Left kidney (tissue), 2 donors: ENCODE results near the gene EVX2. TPM values are rescaled to one million over a fixed set of nuclear protein-coding genes. Genes with fewer than 3 reads are reported as not detected.

Experiments used
- DNase-seq: peaks from one replicate; pipeline ENCODE4 v3.0.0-alpha.2; 2013
- polyA plus RNA-seq: library from polyadenylated mRNA; unstranded; fragments of 120-200 nt; gene quantifications from one replicate; pipeline ENCODE4 v1.2.1, GENCODE V29; 2013; ENCODE audit not compliant: insufficient read length

EVX2 gene
- polyA plus RNA-seq, 1 donor: not detected

DNA sequence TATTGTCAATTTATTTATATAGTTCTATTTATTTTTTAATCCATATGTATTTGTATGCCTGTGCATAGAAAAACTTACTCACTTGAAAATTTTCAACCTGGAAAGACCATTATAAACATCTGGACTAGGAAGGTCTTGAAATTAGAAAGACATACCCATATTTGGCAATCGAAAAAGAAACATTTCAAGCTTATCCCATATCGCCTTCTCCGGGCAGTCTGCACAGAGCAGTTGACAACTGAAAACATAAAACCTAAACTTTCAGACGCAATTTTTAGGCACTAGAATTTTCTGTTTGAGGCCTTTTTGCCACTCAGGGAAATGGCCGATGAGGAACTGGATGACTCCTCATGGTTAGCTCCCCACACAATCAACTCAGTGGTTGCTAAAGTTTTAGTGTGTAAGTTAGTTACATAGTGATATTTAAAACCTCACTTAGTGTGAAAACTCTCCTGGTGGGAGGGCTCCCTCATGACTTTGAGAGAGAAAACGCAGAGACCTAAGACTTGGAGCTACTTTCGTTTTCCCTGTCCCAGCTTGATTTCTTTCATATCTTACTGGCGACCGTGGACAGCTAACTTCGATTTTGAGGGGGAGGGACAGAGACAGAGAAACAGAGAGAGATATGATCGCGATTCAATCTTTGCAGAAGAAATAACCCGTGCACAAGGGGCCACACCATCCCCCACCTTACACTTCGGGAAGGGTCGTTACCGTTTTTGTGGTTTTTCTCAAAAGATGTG is 12.7 kb upstream of the EVX2 start:
- no peak for DNase-seq

DNA sequence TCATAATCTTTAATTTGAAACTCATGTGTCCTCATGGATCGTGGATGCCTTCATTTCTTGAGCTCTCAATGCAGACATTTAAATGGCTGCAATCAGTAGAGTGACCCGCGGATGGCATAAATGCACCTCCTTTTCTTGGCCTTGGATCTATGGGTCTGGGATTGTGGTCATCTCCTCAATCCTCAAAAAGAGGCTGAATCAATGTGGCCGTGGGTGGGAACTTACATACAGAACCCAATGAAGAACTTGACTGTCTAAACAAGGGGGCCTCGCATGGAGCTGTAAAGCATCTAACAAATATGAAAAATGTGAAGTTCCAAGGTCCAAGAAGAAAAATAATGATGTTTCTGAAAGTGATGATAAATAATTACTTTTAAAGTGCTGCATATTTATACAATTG is 11.7 kb upstream of the EVX2 start:
- DNase-seq: no peak

DNA sequence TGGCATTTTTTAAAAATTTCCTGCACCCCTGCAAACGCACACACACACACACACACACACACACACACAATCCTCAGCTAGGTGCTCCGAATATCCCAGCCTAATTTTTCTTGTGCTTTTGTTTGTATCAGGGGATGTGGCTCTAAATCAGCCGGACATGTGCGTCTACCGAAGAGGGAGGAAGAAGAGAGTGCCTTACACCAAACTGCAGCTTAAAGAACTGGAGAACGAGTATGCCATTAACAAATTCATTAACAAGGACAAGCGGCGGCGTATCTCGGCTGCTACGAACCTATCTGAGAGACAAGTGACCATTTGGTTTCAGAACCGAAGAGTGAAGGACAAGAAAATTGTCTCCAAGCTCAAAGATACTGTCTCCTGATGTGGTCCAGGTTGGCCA is 10.6 kb upstream of the EVX2 start:
- no peak for DNase-seq

DNA sequence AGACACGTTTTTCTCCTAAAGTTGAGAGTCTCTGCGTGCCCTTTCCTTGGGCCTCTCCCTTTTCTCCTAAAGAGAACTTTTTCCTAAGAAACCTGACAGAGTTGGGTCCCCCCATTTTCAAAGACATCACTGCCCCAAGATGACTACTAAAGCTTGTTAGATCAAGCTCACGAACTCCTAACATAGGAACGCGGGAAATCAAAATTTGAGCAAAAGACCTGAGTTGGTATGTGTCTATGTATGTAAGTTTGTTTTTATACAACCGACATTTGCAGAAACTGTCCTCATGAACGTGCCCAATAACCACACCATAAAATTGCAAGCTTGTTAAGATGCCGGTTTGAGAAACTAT is 10.1 kb upstream of the EVX2 start:
- DNase-seq: no peak

DNA sequence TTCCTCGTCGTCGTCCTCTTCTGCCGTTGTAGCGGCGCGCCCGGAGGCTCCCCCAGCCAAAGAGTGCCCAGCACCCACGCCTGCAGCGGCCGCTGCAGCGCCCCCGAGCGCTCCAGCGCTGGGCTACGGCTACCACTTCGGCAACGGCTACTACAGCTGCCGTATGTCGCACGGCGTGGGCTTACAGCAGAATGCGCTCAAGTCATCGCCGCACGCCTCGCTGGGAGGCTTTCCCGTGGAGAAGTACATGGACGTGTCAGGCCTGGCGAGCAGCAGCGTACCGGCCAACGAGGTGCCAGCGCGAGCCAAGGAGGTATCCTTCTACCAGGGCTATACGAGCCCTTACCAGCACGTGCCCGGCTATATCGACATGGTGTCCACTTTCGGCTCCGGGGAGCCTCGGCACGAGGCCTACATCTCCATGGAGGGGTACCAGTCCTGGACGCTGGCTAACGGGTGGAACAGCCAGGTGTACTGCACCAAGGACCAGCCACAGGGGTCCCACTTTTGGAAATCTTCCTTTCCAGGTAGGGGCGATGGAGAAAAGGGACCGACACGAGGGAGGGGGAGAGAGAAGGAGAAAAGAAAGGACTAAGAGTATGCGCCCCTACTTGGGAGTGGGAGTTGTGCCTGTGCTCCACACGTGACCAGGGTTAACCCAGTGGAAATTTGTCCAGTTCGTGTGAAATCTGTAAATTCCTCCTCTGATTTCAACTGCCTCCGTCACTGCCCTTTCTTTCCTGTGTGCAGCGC is 9.6 kb upstream of the EVX2 start:
- DNase-seq: no peak

DNA sequence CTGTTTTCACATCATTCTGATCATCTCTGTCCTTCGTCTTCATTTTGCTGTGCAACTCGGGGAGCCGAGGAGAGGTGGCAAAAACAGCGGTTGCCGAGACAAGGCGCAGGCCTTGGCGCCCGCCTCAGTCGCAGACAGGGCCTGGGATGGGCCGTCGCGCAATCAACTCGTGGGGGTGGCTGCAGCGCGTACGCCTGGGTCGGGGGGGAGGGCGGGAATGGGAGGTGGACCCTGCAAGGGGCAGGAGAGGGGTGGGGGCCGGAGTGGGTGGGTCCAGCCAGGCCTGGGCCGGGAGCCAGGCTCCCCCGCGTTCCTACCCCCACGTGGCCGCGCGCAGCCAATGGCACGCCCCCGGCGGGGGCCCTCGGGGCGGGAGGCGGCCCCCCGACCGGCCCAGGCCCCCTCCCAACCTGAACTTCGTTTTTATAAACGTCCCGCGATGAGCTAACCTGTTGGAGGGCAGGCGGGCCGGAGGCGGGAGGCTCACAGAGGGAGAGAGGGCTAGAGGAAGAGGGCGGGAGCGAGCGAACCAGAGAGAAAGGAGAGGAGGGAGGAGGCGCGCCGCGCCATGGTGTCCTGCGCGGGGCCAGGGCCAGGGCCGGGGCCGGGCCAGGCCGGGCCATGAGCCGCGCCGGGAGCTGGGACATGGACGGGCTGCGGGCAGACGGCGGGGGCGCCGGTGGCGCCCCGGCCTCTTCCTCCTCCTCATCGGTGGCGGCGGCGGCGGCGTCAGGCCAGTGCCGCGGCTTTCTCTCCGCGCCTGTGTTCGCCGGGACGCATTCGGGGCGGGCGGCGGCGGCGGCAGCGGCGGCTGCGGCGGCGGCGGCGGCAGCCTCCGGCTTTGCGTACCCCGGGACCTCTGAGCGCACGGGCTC is 8.7 kb upstream of the EVX2 start, which contains the start of gene HOXD13:
Gene HOXD13, plus strand, starts transcription at position 452 of the 875 bp plus-strand sequence. Its CDS starts 170 bp downstream, at position 622.
- DNase-seq: no peak

DNA sequence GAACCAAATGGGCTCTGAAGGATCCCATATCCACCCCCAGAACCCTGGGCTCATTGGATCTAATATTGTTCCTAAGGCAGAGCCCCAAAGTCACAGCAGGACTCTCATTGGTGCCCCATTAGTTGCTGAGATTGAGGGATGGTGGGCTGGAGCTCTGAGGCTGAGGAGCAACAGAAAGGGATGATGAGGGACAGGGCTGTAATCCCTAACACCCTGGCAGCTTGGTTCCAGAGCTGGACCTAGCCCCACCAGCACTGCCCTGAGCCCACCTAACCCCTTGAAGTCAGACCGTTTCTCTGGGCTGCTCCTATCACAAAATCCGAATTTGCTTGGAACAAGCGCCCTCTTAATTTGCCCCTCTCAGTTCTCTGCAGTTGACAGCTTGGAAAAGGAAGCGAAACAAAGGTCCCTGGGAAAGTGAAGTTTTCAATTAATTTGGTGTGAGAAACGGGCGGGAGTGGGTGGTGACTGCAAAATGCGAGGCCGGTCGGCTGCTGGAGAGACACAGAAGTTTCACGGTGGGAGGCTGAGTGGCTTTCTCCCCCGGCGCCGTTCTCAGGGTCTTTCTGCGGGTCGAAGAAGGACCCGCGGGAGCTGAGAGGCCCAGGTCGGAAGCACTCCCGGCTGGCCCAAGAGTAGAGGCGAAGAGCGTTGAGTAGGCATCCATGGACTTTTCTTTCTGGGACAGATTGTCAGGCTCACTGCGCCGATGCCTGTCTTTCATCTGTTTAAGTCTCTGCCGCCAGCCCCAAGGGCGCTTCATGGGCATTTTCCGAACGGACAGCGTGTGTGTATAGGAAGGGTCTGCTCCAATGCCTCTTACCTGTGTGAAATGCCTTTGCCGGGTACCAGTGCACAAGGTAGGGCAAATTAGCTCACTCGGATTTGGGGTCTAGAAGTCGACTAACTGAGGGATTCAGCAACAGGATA is 7.8 kb upstream of the EVX2 start:
- DNase-seq: no peak

DNA sequence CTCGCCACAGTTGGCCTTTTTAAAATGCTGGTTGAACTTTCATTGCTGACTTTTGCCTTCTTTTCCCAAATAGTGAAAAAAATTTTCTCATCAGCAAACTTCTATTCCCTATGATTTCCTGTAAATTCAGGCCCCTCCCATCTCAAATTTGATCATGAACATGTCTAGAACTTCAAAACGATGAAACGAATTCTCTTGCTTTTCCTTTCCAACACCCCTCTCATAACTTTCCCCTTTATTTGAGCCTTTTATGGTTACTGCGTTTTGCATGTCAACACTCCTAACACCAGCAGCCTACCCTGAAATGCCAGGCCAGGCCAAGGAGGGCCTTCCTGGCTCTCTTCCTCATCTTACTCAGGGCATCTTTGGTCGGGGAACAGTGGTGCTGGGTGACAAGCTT is 7.1 kb upstream of the EVX2 start:
- DNase-seq: no peak

DNA sequence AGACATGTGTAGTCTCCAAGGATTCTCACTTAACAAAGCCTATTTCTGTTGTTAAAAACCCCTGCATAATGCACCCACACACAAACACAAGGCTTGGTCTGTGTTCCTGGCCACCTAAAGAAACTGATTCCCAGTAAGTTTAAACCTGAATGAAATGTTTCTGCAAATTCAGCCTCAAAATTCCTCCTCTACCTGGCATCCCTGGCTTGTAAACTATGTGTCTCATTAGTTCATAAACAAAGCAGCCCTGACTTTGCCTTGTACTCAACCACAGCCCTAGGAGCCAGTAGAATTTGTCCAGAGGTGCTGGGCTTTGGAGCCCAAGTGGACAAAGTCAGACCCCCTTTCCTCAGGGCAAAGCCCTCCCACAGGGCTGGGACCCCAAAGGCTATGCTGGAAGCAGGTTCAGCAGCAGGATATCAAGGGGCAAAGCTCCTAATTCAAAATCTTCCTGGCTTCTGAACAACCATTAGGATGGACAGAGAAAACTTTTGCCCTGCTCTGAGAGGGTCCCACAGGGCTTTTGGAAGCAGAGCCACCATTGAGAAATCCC is 6.2 kb upstream of the EVX2 start:
- no peak for DNase-seq

DNA sequence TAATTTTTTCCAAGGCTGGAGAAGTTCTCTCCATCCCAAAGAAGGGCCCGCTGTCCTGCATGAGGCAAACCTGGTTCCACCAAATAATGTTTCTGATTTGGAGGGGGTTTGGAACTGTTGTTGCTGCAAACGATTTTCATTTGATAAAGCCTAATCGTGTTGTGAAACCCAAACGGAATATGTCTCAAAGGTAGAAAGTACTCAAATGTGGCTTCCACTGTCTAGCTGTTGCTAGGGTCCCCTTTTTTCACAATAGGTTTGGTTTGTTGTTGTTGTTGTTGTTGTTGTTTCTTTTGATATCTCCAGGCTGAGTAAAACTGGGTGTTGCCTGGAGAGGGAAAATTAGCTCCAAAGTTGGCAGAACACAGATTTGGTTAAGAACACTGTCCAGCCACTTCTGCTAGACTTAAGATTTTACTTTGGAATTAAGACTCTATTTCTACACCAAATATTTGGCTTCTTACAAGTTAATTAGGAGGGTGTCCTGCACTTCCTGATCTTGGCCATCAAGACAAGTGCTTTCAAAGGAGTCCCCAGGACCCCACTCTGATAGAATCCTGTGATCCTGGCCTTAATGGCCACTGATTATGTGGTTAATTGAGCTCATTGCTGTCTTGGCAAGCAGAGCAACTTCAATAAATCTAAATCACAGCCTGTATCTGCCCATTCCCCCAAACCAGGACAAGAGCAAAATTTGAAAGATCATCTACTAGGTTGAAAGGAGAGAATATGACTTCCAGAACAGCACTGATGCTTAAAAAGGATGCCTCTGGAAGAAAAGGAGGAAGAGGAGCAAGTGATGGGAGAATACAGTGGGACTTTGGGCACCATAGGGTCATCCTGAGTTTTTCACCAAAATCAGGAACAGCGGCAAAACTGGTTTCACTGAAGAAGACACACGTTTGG is 5.4 kb upstream of the EVX2 start:
- DNase-seq: no peak

DNA sequence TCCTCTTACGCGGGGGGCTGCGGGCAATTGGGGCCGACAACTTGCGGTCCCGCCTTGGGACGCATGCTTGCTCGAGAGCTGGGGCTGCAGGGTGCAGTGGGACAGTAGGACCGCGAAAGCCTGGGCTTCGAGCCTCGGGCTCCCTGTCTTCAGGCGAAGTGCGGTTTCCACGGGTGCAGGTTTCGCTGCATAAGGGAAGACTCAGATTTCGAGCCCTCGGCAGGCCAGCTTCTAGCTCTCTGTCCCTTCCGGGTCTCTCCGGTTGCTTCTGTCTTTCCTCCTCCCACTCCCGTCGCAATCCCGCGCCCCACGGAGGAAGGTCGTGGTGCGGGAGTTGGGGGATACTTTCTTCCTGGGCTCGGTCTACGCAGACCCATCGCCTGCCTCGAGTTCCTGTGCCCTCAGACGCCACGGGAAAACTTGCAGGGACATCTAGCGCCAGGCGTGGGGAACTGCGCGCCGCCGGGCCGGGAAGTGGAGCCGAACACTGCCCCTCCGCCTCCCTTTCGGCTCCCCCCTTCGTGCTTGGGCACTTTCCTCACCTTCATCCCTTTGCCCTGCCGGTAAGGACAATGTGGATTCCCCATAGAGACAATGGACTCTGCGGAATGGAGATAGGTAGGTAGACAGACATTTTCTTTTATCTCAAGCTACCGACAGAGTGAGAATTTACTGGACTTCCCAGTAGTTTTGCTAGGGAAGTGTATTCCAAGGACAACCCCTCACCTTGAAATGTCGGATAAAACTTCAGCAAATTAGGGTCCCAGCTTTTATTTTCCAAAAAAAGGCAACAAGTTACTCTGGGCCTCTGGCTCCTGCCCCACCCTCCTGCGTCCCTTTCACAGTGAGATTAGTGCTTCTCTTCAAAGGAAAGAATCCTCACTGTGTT is 4.5 kb upstream of the EVX2 start:
- DNase-seq: no peak

DNA sequence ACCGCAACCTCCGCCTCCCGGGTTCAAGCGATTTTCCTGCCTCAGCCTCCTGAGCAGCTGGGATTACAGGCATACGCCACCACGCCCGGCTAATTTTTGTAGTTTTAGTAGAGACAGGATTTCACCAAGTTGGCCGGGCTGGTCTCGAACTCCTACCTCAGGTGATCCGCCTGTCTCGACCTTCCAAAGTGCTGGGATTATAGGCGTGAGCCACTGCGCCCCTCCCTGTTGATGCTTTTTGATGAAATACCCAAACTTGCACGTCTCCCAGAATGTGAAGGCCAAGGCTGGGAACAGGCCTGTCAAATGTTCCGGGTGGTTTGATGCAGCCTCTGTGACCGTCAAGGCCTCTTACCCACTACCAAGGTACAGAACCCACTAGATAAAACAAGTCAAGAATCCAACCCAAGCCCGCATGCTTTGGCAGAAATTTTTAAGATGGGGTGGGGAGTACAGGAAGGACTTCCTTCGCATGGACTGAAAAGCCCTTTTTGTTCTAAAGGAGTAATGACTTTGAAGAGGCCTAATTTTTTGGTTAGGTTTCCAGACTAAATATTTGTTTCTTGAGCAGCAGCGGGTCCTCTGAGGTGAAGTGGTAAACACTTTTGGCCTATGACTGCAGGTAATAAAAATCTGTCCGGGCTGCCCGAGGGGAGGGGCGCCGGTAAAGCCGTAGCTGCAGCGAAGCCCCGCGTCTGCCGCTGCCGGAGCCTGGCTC is 3.7 kb upstream of the EVX2 start:
- no peak for DNase-seq

DNA sequence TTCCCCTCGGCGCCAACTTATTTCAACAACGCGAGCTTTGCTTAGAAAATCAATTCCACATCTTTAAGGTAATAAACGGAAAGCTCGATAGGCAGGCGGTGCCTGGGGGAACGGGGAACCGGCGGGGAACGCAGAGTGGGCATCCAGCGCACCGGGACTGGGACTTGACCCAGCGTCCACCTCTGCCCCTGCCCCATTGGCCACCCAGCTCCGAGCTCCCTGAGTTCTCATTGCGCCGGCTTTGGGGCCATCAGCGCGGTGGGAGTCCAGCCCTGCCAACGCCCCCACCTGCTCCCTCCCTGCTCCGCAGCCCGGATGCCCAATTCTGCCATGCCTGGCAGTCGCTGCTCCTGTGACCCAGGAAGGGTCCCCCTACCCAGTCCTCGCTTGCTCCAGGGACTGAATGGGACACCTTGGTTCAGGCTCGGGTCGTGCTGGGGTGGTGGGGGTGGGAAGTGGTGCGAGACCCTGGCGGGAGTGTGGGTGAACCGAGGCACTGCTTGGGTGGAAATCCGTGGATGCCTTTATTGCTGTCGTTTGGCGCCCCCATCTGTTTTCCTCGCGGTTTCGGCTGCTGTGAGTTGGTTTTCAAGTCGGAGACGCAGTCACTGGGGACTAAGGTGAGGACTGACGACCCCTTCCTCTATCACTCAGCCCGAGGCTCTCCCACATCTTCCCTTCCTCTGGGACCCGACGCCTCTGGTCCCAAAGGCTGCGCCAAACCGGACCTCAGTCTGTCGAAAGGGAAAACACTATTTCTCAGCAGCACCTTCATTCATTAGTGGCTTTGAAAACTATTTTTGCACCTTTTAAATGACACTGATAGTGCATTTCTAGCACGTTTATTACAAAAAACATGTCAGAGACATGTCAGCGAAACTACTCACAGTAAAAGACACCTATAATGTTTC is 2.4 kb upstream of the EVX2 start:
- no peak for DNase-seq

DNA sequence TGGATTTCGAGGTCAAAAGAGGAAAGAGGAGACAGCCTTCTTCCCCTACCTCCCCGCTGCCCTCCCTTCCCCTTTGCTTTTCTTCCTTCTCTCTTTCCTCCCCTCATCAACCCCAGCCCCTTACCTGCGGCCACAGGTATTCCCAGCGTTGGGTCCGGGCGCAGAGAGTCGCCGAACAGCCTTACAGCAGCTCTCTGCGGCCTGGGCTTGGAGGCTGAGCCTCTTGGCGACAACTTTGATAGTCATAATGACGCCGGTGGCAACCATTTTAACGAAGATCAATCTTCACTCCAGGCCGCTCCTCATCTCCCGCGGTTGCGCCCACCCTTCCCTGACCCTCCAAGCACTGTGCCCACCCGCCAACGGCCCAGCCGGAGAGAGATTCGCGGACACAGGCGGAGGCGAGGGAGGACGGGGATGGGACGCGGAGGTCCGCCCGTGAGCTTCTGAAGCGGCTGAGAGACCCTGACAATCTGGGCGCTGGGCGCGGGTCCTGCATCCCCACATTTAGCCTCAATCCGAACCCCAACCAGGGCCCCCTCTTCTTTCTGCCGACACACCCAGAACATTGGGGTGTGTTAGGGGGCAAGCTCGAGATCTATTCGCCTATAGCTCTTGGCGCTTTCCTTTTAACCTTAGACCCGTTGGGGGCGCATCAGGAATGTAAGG is 1.5 kb upstream of the EVX2 start:
- DNase-seq: no peak

DNA sequence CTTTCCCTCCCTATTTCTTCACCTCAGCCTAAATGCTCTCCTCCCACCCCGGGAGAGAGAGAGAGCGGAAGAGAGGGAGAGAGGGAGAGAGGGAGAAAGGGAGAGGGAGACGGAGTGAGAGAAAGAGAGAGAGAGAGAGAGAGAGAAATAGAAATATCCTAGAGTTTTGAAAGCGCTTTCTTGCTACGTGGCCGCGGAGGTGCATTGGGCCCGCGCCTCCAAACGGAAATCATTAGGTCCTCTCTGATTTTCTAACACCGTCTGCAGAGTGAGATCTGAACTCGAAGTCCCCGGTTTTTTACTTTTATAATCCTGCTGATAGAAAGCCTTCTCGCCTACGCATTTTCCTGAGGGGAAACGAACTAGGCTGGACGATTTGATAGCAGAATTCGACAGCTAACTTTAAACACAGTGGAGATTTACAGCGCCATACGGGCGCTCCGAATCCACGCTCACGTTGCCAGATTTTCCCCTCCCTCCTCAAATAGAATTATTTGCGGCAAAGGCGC is 903 bp upstream of the EVX2 start:
- no peak for DNase-seq
